GM19463 (cell line): ENCODE measurements around the gene CSF3R.
"Not testable (repeated sequence)": the region's sequence is repeated elsewhere in the genome, so short reads cannot be mapped to it uniquely, and the experiment has no call there.

Experiments used
- ATAC-seq: cut with Tn5 transposase; IDR thresholded peaks from one replicate; pipeline ENCODE4 v1.9.1; 2021; ENCODE audit warnings: mild to moderate bottlenecking, moderate library complexity; ENCODE audit not compliant: unreplicated experiment

The CSF3R gene

GRCh38 chr1:36484099-36484498, 1.4 kb upstream of the CSF3R start:
- ATAC-seq, result no peak

- no peak for ATAC-seq
Measured at GRCh38 chr1:36481771-36482723, 666 bp downstream of the CSF3R start.

- ATAC-seq, result no peak
Measured at GRCh38 chr1:36481091-36481490, 1.6 kb downstream of the CSF3R start.

- ATAC-seq, result no peak
Measured at GRCh38 chr1:36480161-36480560, 2.6 kb downstream of the CSF3R start.

DNA sequence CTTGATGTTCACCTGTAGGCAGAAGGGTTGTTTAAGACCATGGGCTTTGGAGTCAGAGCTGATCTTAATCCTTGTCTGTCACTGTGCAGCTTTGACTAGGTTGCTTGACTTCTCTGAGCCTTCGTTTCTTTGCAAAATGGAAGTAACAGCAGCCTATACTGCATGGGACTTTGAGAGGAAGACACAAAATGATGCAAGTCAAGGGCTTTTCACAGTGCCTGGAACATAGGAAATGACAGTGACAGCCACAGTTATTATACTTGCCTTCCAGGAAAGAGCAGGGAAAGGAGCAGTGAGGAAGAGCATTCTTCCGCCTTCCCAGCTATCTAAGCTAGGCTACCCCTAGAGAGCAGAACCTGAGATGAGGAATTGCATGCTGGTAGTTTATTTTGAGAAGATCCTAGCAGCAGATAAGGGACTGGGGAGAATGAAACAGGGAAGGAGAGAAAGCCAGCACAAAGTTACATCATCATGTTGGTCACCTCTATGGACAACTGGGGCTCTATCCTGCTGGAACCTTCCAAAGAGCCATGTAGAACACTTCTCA, 3.1 kb downstream of the CSF3R start:
- no peak for ATAC-seq

- not testable (repeated sequence) for ATAC-seq
Measured at GRCh38 chr1:36477615-36478014, 5.1 kb downstream of the CSF3R start.

DNA sequence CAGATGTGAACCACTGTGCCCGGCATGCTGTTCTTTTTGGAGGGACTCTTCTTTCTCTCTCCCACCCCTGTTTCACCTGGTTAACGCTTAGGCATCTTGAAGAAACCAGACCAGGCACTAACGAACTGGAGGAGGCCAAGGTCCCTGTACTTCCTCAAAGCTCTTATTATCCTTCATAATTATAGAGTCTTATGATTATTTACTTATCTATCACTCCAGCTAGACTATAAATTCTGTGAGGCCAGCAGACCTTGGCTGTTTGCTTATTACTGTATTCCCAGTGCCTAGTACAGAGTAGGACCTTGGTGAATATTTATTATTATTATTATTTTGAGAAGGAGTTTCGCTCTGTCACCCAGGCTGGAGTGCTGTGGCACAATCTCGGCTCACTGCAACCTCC, 5.8 kb downstream of the CSF3R start:
- ATAC-seq, result no peak

DNA sequence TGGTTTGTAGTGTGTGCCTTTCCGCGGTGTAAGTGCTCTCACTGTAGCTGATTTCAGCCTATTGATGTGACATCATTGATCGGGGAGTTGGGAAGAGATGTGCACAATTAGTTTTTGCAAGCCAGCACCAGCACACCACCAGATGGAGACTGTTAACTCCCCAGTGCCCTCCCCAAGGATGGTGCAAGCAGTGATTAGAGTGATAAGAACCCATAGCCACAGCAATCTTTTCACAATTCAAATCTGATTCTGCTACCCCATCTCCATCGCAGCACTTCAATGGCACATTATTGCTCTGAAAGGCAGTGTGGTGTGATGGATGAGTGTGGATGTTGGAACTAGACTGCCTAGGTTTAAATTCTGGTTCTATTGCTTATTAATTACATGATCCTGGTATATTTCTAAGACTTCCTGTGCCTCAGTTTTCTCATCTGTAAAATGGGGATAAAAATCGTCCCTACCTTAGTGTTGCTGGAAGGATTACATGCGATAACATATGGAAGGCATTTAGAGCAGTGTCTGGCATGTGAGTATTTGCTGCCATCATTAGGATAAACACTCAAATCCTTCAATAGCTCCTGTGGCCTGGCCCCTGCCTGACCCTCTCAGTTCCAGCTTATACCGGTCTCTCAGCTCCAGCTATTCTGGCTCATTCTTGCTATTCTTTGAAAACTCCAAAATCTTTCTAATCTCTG, 6.7 kb downstream of the CSF3R start:
- no peak for ATAC-seq

- no peak for ATAC-seq
Measured at GRCh38 chr1:36475341-36475740, 7.4 kb downstream of the CSF3R start.

DNA sequence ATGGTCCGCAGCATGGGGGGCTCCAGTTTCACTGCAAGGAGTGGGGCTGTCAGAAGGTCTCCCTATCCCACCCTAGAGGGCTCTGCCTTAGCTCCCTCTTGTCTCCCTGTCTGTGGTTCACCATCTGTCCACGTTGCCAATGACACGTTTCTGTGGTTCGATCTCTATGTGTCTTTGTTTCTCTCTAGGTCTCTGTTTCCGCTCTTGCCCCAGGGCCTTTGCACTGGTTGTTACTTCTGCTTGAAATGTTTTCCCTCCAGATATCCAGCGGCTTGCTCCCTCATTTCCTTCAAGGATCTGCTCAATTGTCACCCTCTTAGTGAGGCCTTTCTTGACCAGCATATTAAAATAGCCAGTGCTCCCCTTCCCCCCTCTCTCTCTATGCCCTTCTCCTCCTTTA, 10.1 kb downstream of the CSF3R start:
- no peak for ATAC-seq

DNA sequence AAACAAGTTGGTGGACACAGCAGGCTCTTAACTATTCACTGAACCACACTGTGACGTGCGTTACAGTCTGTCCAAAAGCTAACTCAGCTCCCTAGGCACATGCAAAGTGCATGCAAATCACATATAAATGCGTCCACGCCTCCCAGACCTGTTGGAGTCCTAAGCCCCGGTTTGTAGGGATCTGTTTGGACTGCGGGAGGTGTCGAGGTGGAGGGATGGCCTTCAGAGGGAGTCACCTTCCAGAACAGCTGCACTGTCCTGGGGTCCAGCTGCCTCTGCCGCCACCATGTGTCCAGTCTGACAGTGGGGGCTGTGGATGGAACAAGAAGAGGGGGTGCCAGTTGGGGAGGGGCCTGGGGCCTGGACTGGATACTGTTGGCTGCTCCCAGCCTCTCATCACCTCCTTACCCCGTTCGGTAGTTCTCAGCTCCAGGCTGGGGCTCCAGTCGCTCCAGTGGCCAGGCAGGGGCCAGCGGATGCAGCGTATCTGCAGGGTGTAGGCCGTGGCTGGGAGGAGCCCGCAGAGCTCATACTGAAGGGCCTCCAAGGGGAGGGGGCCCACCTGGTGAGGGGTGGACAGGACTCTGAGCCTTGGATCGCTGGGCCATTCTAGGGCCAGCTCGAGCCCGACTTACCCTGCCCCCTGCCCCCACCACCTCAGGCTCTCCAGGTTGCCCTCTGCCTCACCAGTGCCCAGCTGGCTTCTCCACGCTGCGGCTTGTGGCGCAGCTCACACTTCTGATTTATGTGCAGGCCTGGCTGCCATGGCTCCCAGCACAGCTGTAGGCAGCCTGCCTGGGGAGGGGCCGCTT, 10.7 kb downstream of the CSF3R start:
- no peak for ATAC-seq

GRCh38 chr1:36469163-36469562, 13.6 kb downstream of the CSF3R start:
- no peak for ATAC-seq

DNA sequence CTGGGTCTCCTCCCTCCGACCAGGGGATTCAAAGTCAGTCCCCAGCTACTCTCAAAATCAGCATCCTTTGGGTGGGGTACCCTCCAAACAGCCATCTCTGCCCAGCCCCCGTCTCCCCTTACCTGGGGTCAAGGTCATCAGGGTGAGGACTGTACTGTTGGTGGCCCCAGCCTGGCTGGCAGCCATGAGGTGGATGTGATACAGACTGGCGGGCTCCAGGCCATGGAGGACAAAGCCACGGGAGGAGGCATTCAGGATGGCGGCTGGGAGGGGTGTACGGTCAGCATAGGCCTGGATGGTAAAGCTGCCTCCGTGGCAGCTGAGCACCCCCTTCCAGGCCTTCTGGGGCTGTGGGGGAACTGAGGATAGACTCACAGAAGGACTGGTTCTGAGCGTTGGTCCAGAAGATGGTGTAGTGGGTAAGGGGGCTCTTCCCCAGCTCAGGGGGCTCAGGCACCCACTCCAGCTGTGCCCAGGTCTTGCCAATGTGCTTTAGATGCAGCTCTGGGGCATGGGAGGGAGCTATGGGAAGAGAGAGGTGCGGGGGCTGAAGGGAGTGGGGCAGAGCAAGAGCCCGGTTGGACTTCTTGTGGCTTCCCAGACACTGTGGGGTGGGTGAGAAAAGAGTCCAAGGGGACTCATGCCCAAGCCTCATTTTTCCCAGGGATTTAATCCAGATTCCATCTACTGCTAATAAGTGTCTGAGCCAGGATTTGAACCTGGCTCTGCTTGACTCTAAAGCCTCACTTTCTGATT, 14.8 kb downstream of the CSF3R start:
- no peak for ATAC-seq

- ATAC-seq, result no peak
Measured at GRCh38 chr1:36467027-36467410, 15.7 kb downstream of the CSF3R start.

DNA sequence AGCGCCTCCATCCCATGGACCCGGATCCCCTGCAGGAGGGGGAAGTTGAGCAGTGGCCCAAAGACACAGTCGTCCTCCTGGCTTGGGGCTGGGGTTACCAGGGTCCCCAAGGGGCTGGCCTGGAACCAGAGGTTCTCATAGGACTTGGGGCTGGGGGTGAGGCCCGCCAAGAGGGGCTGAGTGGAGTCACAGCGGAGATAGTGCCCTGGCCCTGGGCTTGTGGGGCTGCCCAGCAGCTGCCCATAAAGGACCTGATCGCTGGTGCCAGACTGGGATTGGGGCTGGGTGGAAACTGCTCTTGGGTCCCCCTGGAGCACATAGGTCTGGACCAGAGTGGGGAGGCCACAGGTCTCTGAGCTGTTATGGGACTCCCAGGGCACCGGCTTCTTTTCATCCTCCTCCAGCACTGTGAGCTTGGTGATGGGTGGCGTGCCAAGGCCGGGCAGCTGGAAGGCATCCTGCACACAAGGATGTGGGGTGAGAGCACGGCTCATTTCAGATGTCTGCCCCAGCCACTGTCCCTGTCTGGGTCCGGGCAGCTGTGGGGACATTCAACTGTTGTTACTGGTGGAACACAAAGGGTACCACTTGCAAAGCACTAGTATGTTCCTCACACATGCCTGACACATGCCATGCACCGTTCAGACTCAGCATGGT, 16.2 kb downstream of the CSF3R start:
- ATAC-seq, result no peak

- ATAC-seq, result no peak
Measured at GRCh38 chr1:36465731-36466369, 16.9 kb downstream of the CSF3R start.

- ATAC-seq, result peak; percentile 38
Measured at GRCh38 chr1:36464605-36465393, 17.9 kb downstream of the CSF3R start.

- peak; percentile 94 for ATAC-seq
Measured at GRCh38 chr1:36463803-36464604, 18.7 kb downstream of the CSF3R start, which contains the start of gene MRPS15. Gene MRPS15 (minus strand): TSS chr1:36464384. CDS start chr1:36464275, 109 bp downstream.
